ENCODE data around the gene TTC5. TPM values are rescaled to one million over a fixed set of nuclear protein-coding genes. Genes with fewer than 3 reads are reported as not detected.
"Not testable (repeated sequence)": the region's sequence is repeated elsewhere in the genome, so short reads cannot be mapped to it uniquely, and the experiment has no call there.

The TTC5 gene
- total RNA-seq, 1 donor from 2014 or later = 26.3 TPM

- Mint-ChIP-seq H3K27me3 (peaks cover 4% of the 10 kb centered on the region), H3K36me3 (peaks cover 23% of the 10 kb centered on the region), H3K27ac (peak overlapping the region; percentile 61), H3K4me1 (ENCODE audit: unreplicated experiment) (peaks cover 5% of the 10 kb centered on the region), H3K9me3 (no peaks in the 10 kb centered on the region), H3K4me3 (peak overlapping the region; percentile 71)
- TF ChIP-seq CTCF (conservative IDR thresholded peaks at IDR 0.05) = no peak
- DNase-seq (ENCODE audit: extremely low spot score, unreplicated experiment) = no peak
These were observed 39.6 kb upstream of the TTC5 start for GRCh38 chr14:20345366-20345765.

GRCh38 chr14:20343862-20344220, 38.1 kb upstream of the TTC5 start:
- H3K4me3 Mint-ChIP-seq = peak overlapping the region; percentile 95
- peak; percentile 35 for TF ChIP-seq CTCF (conservative IDR thresholded peaks at IDR 0.05)
- peaks cover 17% of the 10 kb centered on the region for H3K36me3 Mint-ChIP-seq
- DNase-seq (ENCODE audit: extremely low spot score, unreplicated experiment) = no peak
- H3K4me1 Mint-ChIP-seq (ENCODE audit: unreplicated experiment) = peaks cover 5% of the 10 kb centered on the region
- no peaks in the 10 kb centered on the region for H3K9me3 Mint-ChIP-seq
- H3K27me3 Mint-ChIP-seq = peaks cover 6% of the 10 kb centered on the region
- H3K27ac Mint-ChIP-seq = peak overlapping the region; percentile 98

GRCh38 chr14:20343092-20343861, 37.5 kb upstream of the TTC5 start, which contains the start of gene PARP2:
PARP2 (plus strand) TSS chr14:20343635; CDS start chr14:20343642, 7 bp downstream.
- Mint-ChIP-seq H3K4me1 (ENCODE audit: unreplicated experiment) (peaks cover 5% of the 10 kb centered on the region), H3K9me3 (no peaks in the 10 kb centered on the region), H3K27ac (peak within 1 kb of the TSS; percentile 98), H3K4me3 (peak within 1 kb of the TSS; percentile 95), H3K36me3 (peaks cover 17% of the 10 kb centered on the region), H3K27me3 (peaks cover 9% of the 10 kb centered on the region)
- TF ChIP-seq CTCF (conservative IDR thresholded peaks at IDR 0.05) = no peak
- peak; percentile 99 for DNase-seq (ENCODE audit: extremely low spot score, unreplicated experiment)

- Mint-ChIP-seq H3K4me1 (ENCODE audit: unreplicated experiment) (peaks cover 5% of the 10 kb centered on the region), H3K9me3 (no peaks in the 10 kb centered on the region), H3K4me3 (peak overlapping the region; percentile 95), H3K27me3 (peaks cover 9% of the 10 kb centered on the region), H3K36me3 (peaks cover 15% of the 10 kb centered on the region), H3K27ac (peak overlapping the region; percentile 98)
- DNase-seq (ENCODE audit: extremely low spot score, unreplicated experiment) = no peak
- no peak for TF ChIP-seq CTCF (conservative IDR thresholded peaks at IDR 0.05)
These were observed 35.9 kb upstream of the TTC5 start for GRCh38 chr14:20341646-20342045.

- not testable (repeated sequence) for H3K9me3 Mint-ChIP-seq; H3K4me1 Mint-ChIP-seq (ENCODE audit: unreplicated experiment); H3K27me3 Mint-ChIP-seq; H3K27ac Mint-ChIP-seq; DNase-seq (ENCODE audit: extremely low spot score, unreplicated experiment)
- Mint-ChIP-seq H3K4me3 (peak overlapping the region; percentile 53), H3K36me3 (peaks cover 13% of the 10 kb centered on the region)
These were observed 35.3 kb upstream of the TTC5 start for GRCh38 chr14:20341032-20341431.

- H3K27me3 Mint-ChIP-seq = peaks cover 4% of the 10 kb centered on the region
- peaks cover 16% of the 10 kb centered on the region for H3K4me1 Mint-ChIP-seq (ENCODE audit: unreplicated experiment)
- H3K36me3 Mint-ChIP-seq = peaks cover 4% of the 10 kb centered on the region
- no peak overlapping the region for H3K4me3 Mint-ChIP-seq
- no peak overlapping the region for H3K27ac Mint-ChIP-seq
- H3K9me3 Mint-ChIP-seq = no peaks in the 10 kb centered on the region
- no peak for TF ChIP-seq CTCF (conservative IDR thresholded peaks at IDR 0.05)
- no peak for DNase-seq (ENCODE audit: extremely low spot score, unreplicated experiment)
These were observed 28.3 kb upstream of the TTC5 start for GRCh38 chr14:20334017-20334416.
